WI38 (cell line): ENCODE measurements around the gene MAML3.

Experiments
- H3K4me3 ChIP-seq: 2 replicates; pipeline ENCODE4 v1.5.1; 2011; ENCODE audit warnings: low read depth, mild to moderate bottlenecking, control low read depth, low read length
- CTCF ChIP-seq: IDR thresholded peaks from 2 replicates; pipeline ENCODE4 v1.5.1; 2012; ENCODE audit warnings: low read depth, mild to moderate bottlenecking, control low read depth, low read length

The MAML3 gene

GRCh38 chr4:139973616-139974015, 180.4 kb downstream of the MAML3 start:
- TF ChIP-seq CTCF: no peak

GRCh38 chr4:139973015-139973414, 181.0 kb downstream of the MAML3 start:
- no peak for TF ChIP-seq CTCF
- H3K4me3 ChIP-seq: no peak overlapping the region

More at GRCh38 chr4:139973616-139974015, 180.4 kb downstream of the MAML3 start:
- no peak overlapping the region for H3K4me3 ChIP-seq

- no peak overlapping the region for H3K4me3 ChIP-seq
- TF ChIP-seq CTCF: no peak
Measured at GRCh38 chr4:139972305-139972704, 181.7 kb downstream of the MAML3 start.

GRCh38 chr4:139971111-139971510, 182.9 kb downstream of the MAML3 start:
- no peak for TF ChIP-seq CTCF
- H3K4me3 ChIP-seq: no peak overlapping the region

- no peak for TF ChIP-seq CTCF
Measured at GRCh38 chr4:139969635-139970266, 184.2 kb downstream of the MAML3 start.

GRCh38 chr4:139968831-139969230, 185.2 kb downstream of the MAML3 start:
- TF ChIP-seq CTCF: no peak
- H3K4me3 ChIP-seq: no peak overlapping the region

More at GRCh38 chr4:139969635-139970266, 184.2 kb downstream of the MAML3 start:
- H3K4me3 ChIP-seq: no peak overlapping the region

- no peak for TF ChIP-seq CTCF
- H3K4me3 ChIP-seq: no peak overlapping the region
Measured at GRCh38 chr4:139966383-139966782, 187.6 kb downstream of the MAML3 start.
